HepG2 (cell line): Measurements from ENCODE around the gene CCDC124. TPM values are rescaled to one million over a fixed set of nuclear protein-coding genes. Genes with fewer than 3 reads are reported as not detected.

Experiments used
- CENPT ChIP-seq: sonication (generic); formaldehyde crosslinking; IDR thresholded peaks from 2 replicates; pipeline ENCODE4 v1.8.0; 2022; ENCODE audit warnings: low read depth, mild to moderate bottlenecking, moderate library complexity, missing genetic modification reagents
- FOSL2 ChIP-seq: sonication (generic); formaldehyde crosslinking; IDR thresholded peaks from 2 replicates; pipeline ENCODE4 v1.4.0; 2020; ENCODE audit warnings: missing genetic modification reagents
- FOXP4 ChIP-seq: sonication (generic); formaldehyde crosslinking; IDR thresholded peaks from 2 replicates; pipeline ENCODE4 v1.4.0; 2020; ENCODE audit warnings: missing genetic modification reagents
- KAT8 ChIP-seq: IDR thresholded peaks from 2 replicates; pipeline ENCODE4 v1.6.1; 2016; ENCODE audit warnings: missing genetic modification reagents, missing compliant biosample characterization
- KLF13 ChIP-seq: sonication (generic); formaldehyde crosslinking; IDR thresholded peaks from 2 replicates; pipeline ENCODE4 v1.4.0; 2020; ENCODE audit warnings: mild to moderate bottlenecking, missing genetic modification reagents
- NFAT5 ChIP-seq: sonication (generic); formaldehyde crosslinking; IDR thresholded peaks from 2 replicates; pipeline ENCODE4 v1.4.0; 2020; ENCODE audit warnings: missing genetic modification reagents
- RFX3 ChIP-seq: IDR thresholded peaks from 2 replicates; pipeline ENCODE4 v1.6.1; 2016; ENCODE audit warnings: missing biosample characterization, missing genetic modification reagents
- SNRNP70 ChIP-seq: fragments of 200-400 bp; formaldehyde crosslinking; IDR thresholded peaks from 2 replicates; pipeline ENCODE4 v1.6.1; 2017; ENCODE audit warnings: mild to moderate bottlenecking, low read depth, low read length, moderate library complexity
- TCF12 ChIP-seq, 2 experiments: fragments of 450-650 bp in 1 of 2; sonication (generic) in 1 of 2; formaldehyde crosslinking in 1 of 2; IDR thresholded peaks; 2 replicates each; pipeline versions ENCODE4 v1.6.1 to v1.8.0; 2017 to 2022; ENCODE audit warnings: antibody characterized with exemption in 1 of 2, mild to moderate bottlenecking in 1 of 2, missing genetic modification reagents in 1 of 2, moderate library complexity in 1 of 2
- TCF7L2 ChIP-seq: IDR thresholded peaks from 2 replicates; pipeline ENCODE4 v1.6.1; 2011; ENCODE audit warnings: mild to moderate bottlenecking, low read depth, low read length, moderate library complexity
- ZBTB3 ChIP-seq: sonication (generic); formaldehyde crosslinking; IDR thresholded peaks from 2 replicates; pipeline ENCODE4 v1.4.0; 2020; ENCODE audit warnings: low read depth, mild to moderate bottlenecking, moderate library complexity, missing genetic modification reagents, borderline replicate concordance
- ZBTB7A ChIP-seq: sonication (generic); formaldehyde crosslinking; IDR thresholded peaks from 2 replicates; pipeline ENCODE4 v1.8.0; 2022; ENCODE audit warnings: mild to moderate bottlenecking, missing genetic modification reagents
- ZFP37 ChIP-seq: sonication (generic); formaldehyde crosslinking; IDR thresholded peaks from 2 replicates; pipeline ENCODE4 v1.4.0; 2020; ENCODE audit warnings: missing genetic modification reagents, borderline replicate concordance
- ZMYM4 ChIP-seq: sonication (generic); formaldehyde crosslinking; IDR thresholded peaks from 2 replicates; pipeline ENCODE4 v1.8.1; 2023; ENCODE audit warnings: mild to moderate bottlenecking, missing genetic modification reagents
- ZNF235 ChIP-seq: sonication (generic); formaldehyde crosslinking; IDR thresholded peaks from 2 replicates; pipeline ENCODE4 v1.8.1; 2023; ENCODE audit warnings: mild to moderate bottlenecking, missing genetic modification reagents, borderline replicate concordance
- ZNF431 ChIP-seq: sonication (generic); formaldehyde crosslinking; IDR thresholded peaks from 2 replicates; pipeline ENCODE4 v1.9.0; 2022; ENCODE audit warnings: missing genetic modification reagents, low read depth, mild to moderate bottlenecking, borderline replicate concordance
- ZNF589 ChIP-seq: sonication (generic); formaldehyde crosslinking; conservative IDR thresholded peaks from 2 replicates; pipeline ENCODE4 v1.8.0; 2022; ENCODE audit warnings: mild to moderate bottlenecking, moderate library complexity, missing genetic modification reagents
- ZSCAN20 ChIP-seq: sonication (generic); formaldehyde crosslinking; IDR thresholded peaks from 2 replicates; pipeline ENCODE4 v1.4.0; 2020; ENCODE audit warnings: missing genetic modification reagents, mild to moderate bottlenecking, borderline replicate concordance
- polyA plus RNA-seq, 8 experiments: library from polyadenylated mRNA; depleted of rRNA in 3 of 8; stranded (reverse) in 7 of 8; unstranded in 1 of 8; fragments of >200 nt; fragmentation: Illumina TruSeq in 4 of 8; extraction: Trizol in 4 of 8; gene quantifications; 2 replicates each; pipeline versions ENCODE4 v1.2.1 to v1.2.3, GENCODE V29; 2011 to 2016; ENCODE audit warnings: low read depth in 4 of 8, missing spikeins in 1 of 8, mixed read lengths in 1 of 8; ENCODE audit not compliant: insufficient read depth in 1 of 8
- total RNA-seq, 5 experiments: library from RNA; depleted of rRNA; stranded (reverse); fragments of >200 nt; fragmentation: Illumina TruSeq; extraction: Trizol; gene quantifications; 2 replicates each; pipeline ENCODE4 v1.2.3, GENCODE V29; 2016; ENCODE audit warnings: low read depth in 1 of 5
- TF ChIP-seq, protein P1 (sequence below): sonication (generic); formaldehyde crosslinking; conservative IDR thresholded peaks from 2 replicates; pipeline ENCODE4 v1.8.1; 2023; ENCODE audit warnings: missing genetic modification reagents
- TF ChIP-seq, protein P2 (sequence below): sonication (generic); formaldehyde crosslinking; IDR thresholded peaks from 2 replicates; pipeline ENCODE4 v1.8.1; 2023; ENCODE audit warnings: missing genetic modification reagents, mild to moderate bottlenecking, borderline replicate concordance

CCDC124 gene
- total and polyA plus RNA-seq, 2 of the 13 experiments (the other 11 are each of a cell fraction or from before 2014, with no cell fraction given), result 14.9 to 20.3 TPM

DNA sequence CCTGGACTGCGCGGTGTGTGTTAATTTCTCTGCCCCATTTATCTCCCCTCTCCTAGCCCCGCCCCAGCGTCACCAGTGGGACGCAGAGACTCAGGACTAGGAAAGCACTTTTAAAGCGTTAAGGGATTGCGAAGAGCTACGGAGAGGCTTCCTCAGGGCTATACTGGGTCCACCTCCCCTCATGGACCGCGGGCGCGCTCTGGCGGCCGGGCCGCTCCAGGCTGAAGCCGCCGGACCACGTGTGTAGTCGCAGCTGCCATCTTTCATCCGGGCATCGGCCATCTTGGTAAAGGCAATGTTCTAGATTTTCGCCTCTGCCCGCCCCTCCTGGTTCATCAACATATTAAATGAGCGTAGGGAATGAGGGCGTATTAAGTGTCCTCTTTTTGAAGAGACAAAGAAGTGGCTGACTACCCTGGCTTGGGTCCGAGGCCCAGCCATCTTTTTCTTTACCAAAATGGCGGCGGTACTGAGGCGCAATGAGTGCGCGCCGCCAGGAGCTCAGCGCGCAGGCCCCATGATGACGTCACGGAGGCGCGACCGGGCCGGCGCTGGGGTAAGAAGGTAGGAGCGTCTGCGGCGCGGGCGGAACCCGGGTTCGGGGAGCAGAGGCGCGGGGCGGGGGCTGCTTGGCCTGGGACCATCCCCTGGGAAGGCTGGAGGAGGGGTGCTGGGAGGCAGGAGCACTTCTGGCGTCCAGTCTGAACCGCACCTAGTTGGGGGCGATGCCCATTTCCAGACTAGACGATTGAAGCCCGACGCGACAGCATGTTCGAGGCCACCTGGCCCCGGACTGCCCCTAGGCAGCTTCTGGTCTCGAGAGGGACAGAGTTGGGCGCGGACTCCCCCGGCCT is at the start of gene CCDC124 (continued):
- no peak for TF ChIP-seq NFAT5 (CRISPR knock-in tag)
- no peak for TF ChIP-seq ZSCAN20
- no peak for TF ChIP-seq ZFP37 (CRISPR knock-in tag)
- TF ChIP-seq CENPT (CRISPR knock-in tag), result no peak
- peak; percentile 75 for TF ChIP-seq ZMYM4 (CRISPR knock-in tag)
- TF ChIP-seq, protein P1, sequence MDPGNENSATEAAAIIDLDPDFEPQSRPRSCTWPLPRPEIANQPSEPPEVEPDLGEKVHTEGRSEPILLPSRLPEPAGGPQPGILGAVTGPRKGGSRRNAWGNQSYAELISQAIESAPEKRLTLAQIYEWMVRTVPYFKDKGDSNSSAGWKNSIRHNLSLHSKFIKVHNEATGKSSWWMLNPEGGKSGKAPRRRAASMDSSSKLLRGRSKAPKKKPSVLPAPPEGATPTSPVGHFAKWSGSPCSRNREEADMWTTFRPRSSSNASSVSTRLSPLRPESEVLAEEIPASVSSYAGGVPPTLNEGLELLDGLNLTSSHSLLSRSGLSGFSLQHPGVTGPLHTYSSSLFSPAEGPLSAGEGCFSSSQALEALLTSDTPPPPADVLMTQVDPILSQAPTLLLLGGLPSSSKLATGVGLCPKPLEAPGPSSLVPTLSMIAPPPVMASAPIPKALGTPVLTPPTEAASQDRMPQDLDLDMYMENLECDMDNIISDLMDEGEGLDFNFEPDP, result no peak
- no peak for TF ChIP-seq ZNF589
- no peak for TF ChIP-seq ZNF431 (CRISPR knock-in tag)
- no peak for TF ChIP-seq ZBTB3 (CRISPR knock-in tag)
- no peak for TF ChIP-seq KLF13
- no peak for TF ChIP-seq TCF12 (IDR thresholded peaks at IDR 0.05)
- TF ChIP-seq TCF12 (CRISPR knock-in tag; IDR thresholded peaks at IDR 0.05), result 0 out of 2 replicates have a peak, but pooled peaks have one; percentile 59
- TF ChIP-seq KAT8 (CRISPR knock-in tag), result peak; percentile 96
- TF ChIP-seq TCF7L2, result no peak
- peak; percentile 43 for TF ChIP-seq FOSL2
- TF ChIP-seq SNRNP70, result no peak
- TF ChIP-seq, protein P2, sequence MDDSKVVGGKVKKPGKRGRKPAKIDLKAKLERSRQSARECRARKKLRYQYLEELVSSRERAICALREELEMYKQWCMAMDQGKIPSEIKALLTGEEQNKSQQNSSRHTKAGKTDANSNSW (CRISPR knock-in tag), result no peak
- peak; percentile 45; the same call in 1 of the 2 replicates for TF ChIP-seq FOXP4 (CRISPR knock-in tag)
- no peak for TF ChIP-seq RFX3 (CRISPR knock-in tag)
- TF ChIP-seq ZBTB7A (CRISPR knock-in tag), result no peak
- TF ChIP-seq ZNF235 (CRISPR knock-in tag), result peak; percentile 54; the same call in 1 of the 2 replicates
